ENCODE results near the gene TAGLN.

Gene TAGLN

GRCh38 chr11:117223741-117224689, 24.8 kb downstream of the TAGLN start:
- H3K27ac ChIP-seq (ENCODE audit: low read length): no peak overlapping the region
- H3K4me2 ChIP-seq (ENCODE audit: low read length): no peak overlapping the region
- H3K9me3 ChIP-seq (ENCODE audit: insufficient read depth, low read length): no peaks in the 10 kb centered on the region
- no peaks in the 10 kb centered on the region for H4K20me1 ChIP-seq (ENCODE audit: insufficient read depth, low read length)
- TF ChIP-seq EZH2phosphoT487 (IDR thresholded peaks at IDR 0.05; ENCODE audit: low read depth) (no peak), CTCF (IDR thresholded peaks at IDR 0.05; ENCODE audit: low read depth, low read length) (no peak)
- H3K4me3 ChIP-seq (ENCODE audit: low read length): no peak overlapping the region
- no peaks in the 10 kb centered on the region for H3K27me3 ChIP-seq (ENCODE audit: low read depth, low read length)
- no peaks in the 10 kb centered on the region for H3K79me2 ChIP-seq (ENCODE audit: low read length)
- no peak overlapping the region for H3K9ac ChIP-seq (ENCODE audit: low read length)
- H2AFZ ChIP-seq (ENCODE audit: low read depth, low read length): no peak overlapping the region
- H3K36me3 ChIP-seq (replicated peaks; ENCODE audit: low read depth, low read length): peaks cover 35% of the 10 kb centered on the region
- H3K4me1 ChIP-seq (ENCODE audit: low read length): no peaks in the 10 kb centered on the region

- no peak overlapping the region for H3K27ac ChIP-seq (ENCODE audit: low read length)
- no peak overlapping the region for H3K4me2 ChIP-seq (ENCODE audit: low read length)
- H3K4me1 ChIP-seq (ENCODE audit: low read length): peaks cover 10% of the 10 kb centered on the region
- peaks cover 13% of the 10 kb centered on the region for H3K79me2 ChIP-seq (ENCODE audit: low read length)
- TF ChIP-seq CTCF (IDR thresholded peaks at IDR 0.05; ENCODE audit: low read depth, low read length) (no peak), EZH2phosphoT487 (IDR thresholded peaks at IDR 0.05; ENCODE audit: low read depth) (no peak)
- H3K27me3 ChIP-seq (ENCODE audit: low read depth, low read length): no peaks in the 10 kb centered on the region
- H2AFZ ChIP-seq (ENCODE audit: low read depth, low read length): no peak overlapping the region
- no peaks in the 10 kb centered on the region for H4K20me1 ChIP-seq (ENCODE audit: insufficient read depth, low read length)
- peaks cover 40% of the 10 kb centered on the region for H3K36me3 ChIP-seq (replicated peaks; ENCODE audit: low read depth, low read length)
- H3K4me3 ChIP-seq (ENCODE audit: low read length): no peak overlapping the region
- H3K9ac ChIP-seq (ENCODE audit: low read length): no peak overlapping the region
- no peaks in the 10 kb centered on the region for H3K9me3 ChIP-seq (ENCODE audit: insufficient read depth, low read length)
Measured at GRCh38 chr11:117225553-117226170, 26.5 kb downstream of the TAGLN start.

- no peak overlapping the region for H3K9ac ChIP-seq (ENCODE audit: low read length)
- no peak overlapping the region for H3K27ac ChIP-seq (ENCODE audit: low read length)
- H3K36me3 ChIP-seq (replicated peaks; ENCODE audit: low read depth, low read length): peaks cover 35% of the 10 kb centered on the region
Measured at GRCh38 chr11:117226388-117227385, 27.5 kb downstream of the TAGLN start.

More at GRCh38 chr11:117226388-117227385, 27.5 kb downstream of the TAGLN start:
- Histone ChIP-seq H3K27me3 (ENCODE audit: low read depth, low read length) (no peaks in the 10 kb centered on the region), H3K9me3 (ENCODE audit: insufficient read depth, low read length) (no peaks in the 10 kb centered on the region), H3K4me1 (ENCODE audit: low read length) (peaks cover 15% of the 10 kb centered on the region), H2AFZ (ENCODE audit: low read depth, low read length) (no peak overlapping the region), H3K79me2 (ENCODE audit: low read length) (peaks cover 23% of the 10 kb centered on the region), H3K4me2 (ENCODE audit: low read length) (no peak overlapping the region), H4K20me1 (ENCODE audit: insufficient read depth, low read length) (no peaks in the 10 kb centered on the region), H3K4me3 (ENCODE audit: low read length) (no peak overlapping the region)
- peak; percentile 82 for TF ChIP-seq CTCF (IDR thresholded peaks at IDR 0.05; ENCODE audit: low read depth, low read length)
- no peak for TF ChIP-seq EZH2phosphoT487 (IDR thresholded peaks at IDR 0.05; ENCODE audit: low read depth)

All from OCI-LY3 (cell line).